IMR-90 (cell line): ENCODE results near the gene DOCK4. TPM values are rescaled to one million over a fixed set of nuclear protein-coding genes. Genes with fewer than 3 reads are reported as not detected.

ENCODE experiments used
- ATAC-seq: fragments of 200-7000 bp; cut with Tn5 transposase; 2 replicates; pipeline ENCODE4 v1.9.1; 2020; ENCODE audit warnings: low read depth, mild to moderate bottlenecking, moderate library complexity
- BruUV-seq: library from RNA; stranded (reverse); fragments of 400-500 nt; replicated peaks from 2 replicates; lab custom pipeline; 2021; lab: Mats Ljungman, UMichigan
- CTCF ChIA-PET: fragments of 300-600 bp; formaldehyde crosslinking; extraction: SDS; loops from one replicate; lab custom pipeline; 2021; ENCODE audit warnings: antibody characterized with exemption; lab: Yijun Ruan, JAX
- POLR2A ChIA-PET: fragments of 300-600 bp; sonication (Branson Sonifier 250); formaldehyde crosslinking; loops from one replicate; lab custom pipeline; 2022; ENCODE audit warnings: antibody characterized with exemption; ENCODE audit not compliant: unreplicated experiment; lab: Charles Lee
- DNase-seq: peaks from one replicate; pipeline ENCODE4 v3.0.0; 2013
- H2AFZ ChIP-seq: replicated peaks from 2 replicates; pipeline ENCODE3; 2013; ENCODE audit warnings: low read length, mild to moderate bottlenecking; ENCODE audit not compliant: poor library complexity
- H2AK5ac ChIP-seq: 2 replicates; pipeline ENCODE4 v1.6.1; 2013; ENCODE audit warnings: low read depth, low read length, inconsistent platforms
- H2AK9ac ChIP-seq: replicated peaks from 2 replicates; pipeline ENCODE3; 2013; ENCODE audit warnings: mild to moderate bottlenecking, low read depth, low read length, moderate library complexity; ENCODE audit not compliant: poor library complexity
- H2BK120ac ChIP-seq: 2 replicates; pipeline ENCODE4 v1.6.1; 2013; ENCODE audit warnings: low read depth, low read length, inconsistent platforms
- H2BK15ac ChIP-seq: 3 replicates; pipeline ENCODE4 v1.6.1; 2013; ENCODE audit warnings: low read depth, low read length, inconsistent platforms
- H2BK20ac ChIP-seq: 2 replicates; pipeline ENCODE4 v1.6.1; 2013; ENCODE audit warnings: low read depth, mild to moderate bottlenecking, inconsistent platforms, low read length, moderate library complexity
- H2BK5ac ChIP-seq: 2 replicates; pipeline ENCODE4 v1.6.1; 2013; ENCODE audit warnings: mild to moderate bottlenecking, low read depth, low read length, inconsistent platforms; ENCODE audit not compliant: poor library complexity, severe bottlenecking
- H3K14ac ChIP-seq: replicated peaks from 2 replicates; pipeline ENCODE4 v1.6.1; 2013; ENCODE audit warnings: low read depth, low read length, inconsistent platforms
- H3K18ac ChIP-seq: 2 replicates; pipeline ENCODE4 v1.6.1; 2013; ENCODE audit warnings: low read depth, low read length, control low read depth
- H3K23ac ChIP-seq: 2 replicates; pipeline ENCODE4 v1.6.1; 2013; ENCODE audit warnings: low read depth, low read length, inconsistent platforms
- H3K27ac ChIP-seq: 2 replicates; pipeline ENCODE4 v1.5.1; 2013; ENCODE audit warnings: mild to moderate bottlenecking, control low read depth, low read length; ENCODE audit not compliant: insufficient read depth
- H3K27me3 ChIP-seq: 2 replicates; pipeline ENCODE4 v1.6.1; 2013; ENCODE audit warnings: low read length; ENCODE audit not compliant: control insufficient read depth, insufficient read depth
- H3K36me3 ChIP-seq: 2 replicates; pipeline ENCODE4 v1.6.1; 2013; ENCODE audit warnings: low read length, mixed read lengths; ENCODE audit not compliant: control insufficient read depth, insufficient read depth
- H3K4ac ChIP-seq: 2 replicates; pipeline ENCODE4 v1.6.1; 2013; ENCODE audit warnings: low read depth, low read length, inconsistent platforms
- H3K4me1 ChIP-seq: 2 replicates; pipeline ENCODE4 v1.6.1; 2013; ENCODE audit warnings: low read length, mixed read lengths; ENCODE audit not compliant: control insufficient read depth, insufficient read depth
- H3K4me2 ChIP-seq: 2 replicates; pipeline ENCODE4 v1.6.1; 2013; ENCODE audit warnings: low read depth, mild to moderate bottlenecking, control low read depth, low read length, moderate library complexity
- H3K4me3 ChIP-seq: 2 replicates; pipeline ENCODE4 v1.5.1; 2013; ENCODE audit warnings: low read depth, mild to moderate bottlenecking, control low read depth, low read length, moderate library complexity; ENCODE audit not compliant: insufficient read depth
- H3K56ac ChIP-seq: 2 replicates; pipeline ENCODE4 v1.6.1; 2013; ENCODE audit warnings: low read length, inconsistent platforms; ENCODE audit not compliant: insufficient read depth; ENCODE audit errors: extremely low read depth
- H3K79me1 ChIP-seq, 2 experiments: 2 replicates each; pipeline ENCODE4 v1.6.1; 2013; ENCODE audit warnings: low read length in 2 of 2, inconsistent platforms in 1 of 2, low read depth in 1 of 2
- H3K9ac ChIP-seq: 2 replicates; pipeline ENCODE4 v1.6.1; 2013; ENCODE audit warnings: low read depth, low read length, control low read depth
- H3K9me1 ChIP-seq: 2 replicates; pipeline ENCODE4 v1.6.1; 2013; ENCODE audit warnings: low read length, inconsistent platforms; ENCODE audit not compliant: insufficient read depth
- H3K9me3 ChIP-seq: 2 replicates; pipeline ENCODE4 v1.6.1; 2013; ENCODE audit warnings: low read length; ENCODE audit not compliant: control insufficient read depth, insufficient read depth
- H4K20me1 ChIP-seq: 2 replicates; pipeline ENCODE4 v1.6.1; 2013; ENCODE audit warnings: low read length, inconsistent platforms; ENCODE audit not compliant: insufficient read depth
- H4K5ac ChIP-seq: 2 replicates; pipeline ENCODE4 v1.6.1; 2013; ENCODE audit warnings: mild to moderate bottlenecking, low read depth, low read length, control low read depth
- H4K8ac ChIP-seq, 2 experiments: 2 replicates each; pipeline ENCODE4 v1.6.1; 2013; ENCODE audit warnings: low read depth in 2 of 2, low read length in 2 of 2, control low read depth in 1 of 2, inconsistent platforms in 1 of 2
- H4K91ac ChIP-seq: 2 replicates; pipeline ENCODE4 v1.6.1; 2013; ENCODE audit warnings: low read depth, low read length, inconsistent platforms; ENCODE audit not compliant: insufficient read depth
- BHLHE40 ChIP-seq: fragments of 150-350 bp; IDR thresholded peaks from 2 replicates; pipeline ENCODE4 v1.6.1; 2016; ENCODE audit warnings: mild to moderate bottlenecking, low read depth, low read length
- CEBPB ChIP-seq: IDR thresholded peaks from 2 replicates; pipeline ENCODE4 v1.6.1; 2012; ENCODE audit warnings: low read depth, low read length, improper control_type of control experiment
- CHD1 ChIP-seq: IDR thresholded peaks from 2 replicates; pipeline ENCODE4 v1.6.1; 2012; ENCODE audit warnings: low read depth, low read length, improper control_type of control experiment
- MAFK ChIP-seq: IDR thresholded peaks from 2 replicates; pipeline ENCODE4 v1.6.1; 2012; ENCODE audit warnings: low read depth, low read length, improper control_type of control experiment
- NFE2L2 ChIP-seq: fragments of 150-350 bp; IDR thresholded peaks from 2 replicates; pipeline ENCODE4 v1.6.1; 2016; ENCODE audit warnings: low read depth, mild to moderate bottlenecking, low read length
- RCOR1 ChIP-seq: IDR thresholded peaks from 2 replicates; pipeline ENCODE4 v1.6.1; 2012; ENCODE audit warnings: mild to moderate bottlenecking, low read length, improper control_type of control experiment; ENCODE audit not compliant: insufficient replicate concordance
- SMC3 ChIP-seq: fragments of 150-350 bp; IDR thresholded peaks from 2 replicates; pipeline ENCODE4 v1.6.1; 2016; ENCODE audit warnings: low read depth, mild to moderate bottlenecking, antibody characterized with exemption, low read length, moderate library complexity
- USF2 ChIP-seq: fragments of 150-350 bp; IDR thresholded peaks from 2 replicates; pipeline ENCODE4 v1.6.1; 2017; ENCODE audit warnings: mild to moderate bottlenecking, antibody characterized with exemption, low read length, low read depth
- WGBS, 2 experiments: methylation state at CpG; one replicate each; pipeline versions ENCODE4 v1.1.5 to v1.1.7; 2013; ENCODE audit warnings: missing lambda C conversion rate in 2 of 2; ENCODE audit not compliant: insufficient read length in 1 of 2; ENCODE audit errors: extremely low coverage in 2 of 2; 5-methylcytosine and 5-hydroxymethylcytosine counted together
- dilution Hi-C: fragments of 300-500 bp; cut with HindIII; formaldehyde crosslinking; loops from one replicate; pipeline ENCODE4 v1.14.3; 2018; ENCODE audit warnings: low sequenced_read_pairs; ENCODE audit not compliant: unreplicated experiment
- in situ Hi-C: fragments of 300-500 bp; cut with MboI; formaldehyde crosslinking; loops from 3 replicates; pipeline ENCODE4 v1.14.3; 2019; ENCODE audit warnings: low sequenced_read_pairs, inconsistent platforms, mixed read lengths
- intact Hi-C: fragments of 100-400 bp; cut with micrococcal nuclease; formaldehyde crosslinking; loops from 2 replicates; pipeline ENCODE4 v1.10.0; 2022
- polyA plus RNA-seq, 3 experiments: library from polyadenylated mRNA; depleted of rRNA; stranded (reverse); fragments of >200 nt; gene quantifications; 2 replicates each; pipeline ENCODE4 v1.2.3, GENCODE V29; 2012; ENCODE audit warnings: low replicate concordance in 1 of 3
- total RNA-seq: library from RNA; depleted of rRNA; stranded (reverse); fragments of >200 nt; gene quantifications from 2 replicates; pipeline ENCODE4 v1.2.3, GENCODE V29; 2012

The DOCK4 gene
- total and polyA plus RNA-seq, 2 of the 4 experiments (the other 2 are of a cell fraction) = 4.4 to 12.2 TPM

- TF ChIP-seq NFE2L2 (no peak), CHD1 (no peak)
Observed at GRCh38 chr7:112144284-112145059, 61.7 kb downstream of the DOCK4 start (continued).

- H4K8ac ChIP-seq = no peak overlapping the region; a peak in 1 of 4 replicates
- WGBS, 2 experiments = no CpG with 5 or more reads among the region's 4 CpGs
- H3K36me3 ChIP-seq = no peaks in the 10 kb centered on the region
- H3K27ac ChIP-seq = peak overlapping the region; percentile 40; the same call in 1 of the 2 replicates
- H3K79me1 ChIP-seq = peaks cover 11 to 28% of the 10 kb centered on the region in 2 experiments
- H4K91ac ChIP-seq = peak overlapping the region; percentile 77
- peaks cover 14% of the 10 kb centered on the region for H3K9me1 ChIP-seq
- intact Hi-C loops (loop anchor here (5.0 kb wide), 1 partner anchor 59 kb away; no protein-coding TSS in a partner anchor), dilution Hi-C loops (no loop called here), in situ Hi-C loops (no loop called here)
- H4K5ac ChIP-seq = no peak overlapping the region
- no peak overlapping the region for H3K23ac ChIP-seq
- CTCF ChIA-PET = interaction anchor here (1.3 kb wide), 1 partner anchor 17 kb away, joined by 4 read pairs; no protein-coding TSS in a partner anchor
- H3K9me3 ChIP-seq = no peaks in the 10 kb centered on the region
- peak overlapping the region; percentile 78 for H3K4me2 ChIP-seq
- H3K14ac ChIP-seq = no peak overlapping the region
- H2AFZ ChIP-seq = no peak overlapping the region
- POLR2A ChIA-PET = no interaction called here
- no peak overlapping the region for H2BK20ac ChIP-seq
- no peak overlapping the region for H3K56ac ChIP-seq
- H3K4me3 ChIP-seq = no peak overlapping the region
- H2BK5ac ChIP-seq = peak overlapping the region; percentile 69
- H2BK15ac ChIP-seq = 0 out of 3 replicates have a peak overlapping the region, but pooled peaks have one; percentile 25
- peak overlapping the region; percentile 22 for H3K18ac ChIP-seq
- H2AK5ac ChIP-seq = no peak overlapping the region
- H4K20me1 ChIP-seq = no peaks in the 10 kb centered on the region
- H3K4me1 ChIP-seq = peaks cover 11% of the 10 kb centered on the region
- H3K4ac ChIP-seq = peak overlapping the region; percentile 8; the same call in 1 of the 2 replicates
- TF ChIP-seq USF2 (no peak), CHD1 (no peak), BHLHE40 (peak; percentile 71), MAFK (no peak), RCOR1 (no peak), CEBPB (no peak), NFE2L2 (no peak), SMC3 (no peak)
- ATAC-seq (peak; percentile 89), DNase-seq (peak; percentile 94)
- no peaks in the 10 kb centered on the region for H3K27me3 ChIP-seq
- BruUV-seq = no TSS peak
- no peak overlapping the region for H2AK9ac ChIP-seq
- H2BK120ac ChIP-seq = peak overlapping the region; percentile 72
- H3K9ac ChIP-seq = no peak overlapping the region
Observed at GRCh38 chr7:112143582-112143981, 62.6 kb downstream of the DOCK4 start.
